ENCODE results near the gene TAS2R46.

- TF ChIP-seq EZH2 (IDR thresholded peaks at IDR 0.05; ENCODE audit: borderline replicate concordance, insufficient read depth, low read depth, low read length, poor library complexity, severe bottlenecking) (no peak), CTCF (IDR thresholded peaks at IDR 0.05) (no peak)
These were observed 13.5 kb upstream of the TAS2R46 start for GRCh38 chr12:11075642-11076041.
